ENCODE measurements around the gene ERCC6L2. TPM values are rescaled to one million over a fixed set of nuclear protein-coding genes. Genes with fewer than 3 reads are reported as not detected.

Gene ERCC6L2
- total RNA-seq, 3 donors from 2014 or later (not counting 1 experiment from before 2014, with no cell fraction given): 37.1 to 45.8 (median 38.6) TPM

DNA sequence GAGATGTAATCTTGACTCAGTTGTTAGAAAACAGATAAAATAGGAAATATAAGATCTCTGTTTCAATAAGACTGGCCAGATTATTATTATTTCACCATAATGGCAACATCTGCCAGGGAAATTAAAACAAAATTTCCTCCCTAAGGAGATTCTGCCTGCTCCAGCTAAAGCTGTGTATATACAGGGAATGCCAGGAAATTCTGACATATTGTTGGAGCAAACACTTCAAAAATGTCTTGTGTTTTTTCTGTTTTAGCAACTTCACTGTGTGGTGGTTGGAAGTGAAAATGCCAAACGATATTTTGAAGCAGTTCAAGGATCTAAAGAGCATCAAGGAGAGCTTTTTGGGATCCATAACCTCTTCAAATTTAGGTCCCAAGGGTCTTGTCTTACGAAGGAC is 90.8 kb downstream of the ERCC6L2 start:
- intact Hi-C loops (cut with micrococcal nuclease): no loop called here
- peaks cover 14 to 20% of the 10 kb centered on the region in 2 donors for H3K4me1 Mint-ChIP-seq
- TF ChIP-seq, protein P1, sequence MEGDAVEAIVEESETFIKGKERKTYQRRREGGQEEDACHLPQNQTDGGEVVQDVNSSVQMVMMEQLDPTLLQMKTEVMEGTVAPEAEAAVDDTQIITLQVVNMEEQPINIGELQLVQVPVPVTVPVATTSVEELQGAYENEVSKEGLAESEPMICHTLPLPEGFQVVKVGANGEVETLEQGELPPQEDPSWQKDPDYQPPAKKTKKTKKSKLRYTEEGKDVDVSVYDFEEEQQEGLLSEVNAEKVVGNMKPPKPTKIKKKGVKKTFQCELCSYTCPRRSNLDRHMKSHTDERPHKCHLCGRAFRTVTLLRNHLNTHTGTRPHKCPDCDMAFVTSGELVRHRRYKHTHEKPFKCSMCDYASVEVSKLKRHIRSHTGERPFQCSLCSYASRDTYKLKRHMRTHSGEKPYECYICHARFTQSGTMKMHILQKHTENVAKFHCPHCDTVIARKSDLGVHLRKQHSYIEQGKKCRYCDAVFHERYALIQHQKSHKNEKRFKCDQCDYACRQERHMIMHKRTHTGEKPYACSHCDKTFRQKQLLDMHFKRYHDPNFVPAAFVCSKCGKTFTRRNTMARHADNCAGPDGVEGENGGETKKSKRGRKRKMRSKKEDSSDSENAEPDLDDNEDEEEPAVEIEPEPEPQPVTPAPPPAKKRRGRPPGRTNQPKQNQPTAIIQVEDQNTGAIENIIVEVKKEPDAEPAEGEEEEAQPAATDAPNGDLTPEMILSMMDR (IDR thresholded peaks at IDR 0.05): no peak
- peaks cover 0 to 2% of the 10 kb centered on the region in 2 donors for H3K9me3 Mint-ChIP-seq
- DNase-seq (no peak), ATAC-seq (no peak)
- H3K4me1 ChIP-seq (ENCODE audit: control insufficient read depth, insufficient read depth, low read length): no peaks in the 10 kb centered on the region
- no peaks in the 10 kb centered on the region for H3K36me3 Mint-ChIP-seq
- H3K9me3 ChIP-seq (ENCODE audit: control insufficient read depth, insufficient read depth, low read length): no peaks in the 10 kb centered on the region
- no peaks in the 10 kb centered on the region for H3K27me3 ChIP-seq (ENCODE audit: control insufficient read depth, insufficient read depth, low read length)
- H3K27me3 Mint-ChIP-seq (ENCODE audit: low read depth in 2 of 2): no peaks in the 10 kb centered on the region
- 78% methylated on average over 2 of the region's 2 CpGs for WGBS (ENCODE audit: insufficient coverage)
- peaks cover 10% of the 10 kb centered on the region for H3K36me3 ChIP-seq (ENCODE audit: control insufficient read depth, insufficient read depth, low read length)
- H3K27ac ChIP-seq (ENCODE audit: low read length): no peak overlapping the region
- H3K4me3 ChIP-seq (ENCODE audit: low read length): no peak overlapping the region
- H3K27ac Mint-ChIP-seq: no peak overlapping the region
- no peak overlapping the region for H3K4me3 Mint-ChIP-seq

DNA sequence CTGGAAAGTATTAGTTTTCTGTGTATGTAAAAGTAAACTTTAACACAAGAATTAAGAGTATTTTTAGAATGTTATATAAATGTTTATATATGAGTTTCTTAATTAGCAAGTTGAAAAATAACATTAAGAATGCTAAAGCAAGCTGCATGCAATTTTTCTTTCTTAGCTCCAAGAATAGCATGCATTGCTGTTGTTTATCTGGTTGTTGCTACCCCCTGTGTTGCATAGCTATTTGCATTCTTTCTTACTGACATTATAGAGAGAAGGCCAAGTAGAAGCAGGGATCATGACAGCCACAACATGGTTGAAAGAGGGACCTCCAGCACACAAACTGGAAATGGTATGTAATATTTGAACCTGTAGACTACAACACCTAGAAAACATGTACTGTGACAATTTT is 94.8 kb downstream of the ERCC6L2 start:
- Mint-ChIP-seq H3K4me3 (no peak overlapping the region), H3K36me3 (peaks cover 21% of the 10 kb centered on the region), H3K27me3 (ENCODE audit: low read depth in 2 of 2) (no peaks in the 10 kb centered on the region), H3K9me3 (no peaks in the 10 kb centered on the region), H3K4me1 (peaks cover 0 to 5% of the 10 kb centered on the region in 2 donors), H3K27ac (no peak overlapping the region)
- ATAC-seq (no peak), DNase-seq (no peak)
- Histone ChIP-seq H3K27me3 (ENCODE audit: control insufficient read depth, insufficient read depth, low read length) (no peaks in the 10 kb centered on the region), H3K36me3 (ENCODE audit: control insufficient read depth, insufficient read depth, low read length) (peaks cover 15% of the 10 kb centered on the region), H3K9me3 (ENCODE audit: control insufficient read depth, insufficient read depth, low read length) (no peaks in the 10 kb centered on the region), H3K27ac (ENCODE audit: low read length) (no peak overlapping the region), H3K4me1 (ENCODE audit: control insufficient read depth, insufficient read depth, low read length) (no peaks in the 10 kb centered on the region), H3K4me3 (ENCODE audit: low read length) (no peak overlapping the region)
- TF ChIP-seq, protein P1 (IDR thresholded peaks at IDR 0.05): no peak
- intact Hi-C loops (cut with micrococcal nuclease): no loop called here

DNA sequence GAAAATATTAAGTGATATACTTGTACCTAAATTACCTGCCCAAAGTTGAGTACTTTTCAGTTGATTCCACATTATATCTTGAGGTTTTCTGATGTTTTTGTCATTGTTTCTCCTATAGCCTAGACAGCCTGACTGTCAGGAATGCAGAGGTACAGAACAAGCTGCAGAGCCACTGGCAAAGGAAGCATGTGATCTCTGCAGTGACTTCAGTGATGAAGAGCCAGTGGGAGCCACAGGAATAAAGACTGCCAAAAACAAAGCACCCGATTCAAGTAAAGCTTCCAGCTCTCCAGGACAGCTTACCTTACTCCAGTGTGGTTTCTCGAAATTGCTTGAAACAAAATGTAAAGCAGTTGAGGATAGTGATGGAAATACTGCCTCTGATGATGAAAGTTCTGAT is 96.3 kb downstream of the ERCC6L2 start:
- H3K27ac ChIP-seq (ENCODE audit: low read length): no peak overlapping the region
- H3K4me3 ChIP-seq (ENCODE audit: low read length): no peak overlapping the region
- H3K4me1 ChIP-seq (ENCODE audit: control insufficient read depth, insufficient read depth, low read length): no peaks in the 10 kb centered on the region
- peaks cover 10% of the 10 kb centered on the region for H3K36me3 ChIP-seq (ENCODE audit: control insufficient read depth, insufficient read depth, low read length)
- no peaks in the 10 kb centered on the region for H3K9me3 Mint-ChIP-seq
- H3K4me1 Mint-ChIP-seq: peaks cover 0 to 5% of the 10 kb centered on the region in 2 donors
- peaks cover 21% of the 10 kb centered on the region for H3K36me3 Mint-ChIP-seq
- H3K27me3 Mint-ChIP-seq (ENCODE audit: low read depth in 2 of 2): no peaks in the 10 kb centered on the region
- 100% methylated on average over 1 of the region's 2 CpGs for WGBS (ENCODE audit: insufficient coverage)
- no peak overlapping the region for H3K27ac Mint-ChIP-seq
- no peaks in the 10 kb centered on the region for H3K9me3 ChIP-seq (ENCODE audit: control insufficient read depth, insufficient read depth, low read length)
- intact Hi-C loops (cut with micrococcal nuclease): no loop called here
- no peak for ATAC-seq
- H3K27me3 ChIP-seq (ENCODE audit: control insufficient read depth, insufficient read depth, low read length): no peaks in the 10 kb centered on the region
- TF ChIP-seq, protein P1 (IDR thresholded peaks at IDR 0.05): no peak
- no peak overlapping the region for H3K4me3 Mint-ChIP-seq
- DNase-seq: no peak

DNA sequence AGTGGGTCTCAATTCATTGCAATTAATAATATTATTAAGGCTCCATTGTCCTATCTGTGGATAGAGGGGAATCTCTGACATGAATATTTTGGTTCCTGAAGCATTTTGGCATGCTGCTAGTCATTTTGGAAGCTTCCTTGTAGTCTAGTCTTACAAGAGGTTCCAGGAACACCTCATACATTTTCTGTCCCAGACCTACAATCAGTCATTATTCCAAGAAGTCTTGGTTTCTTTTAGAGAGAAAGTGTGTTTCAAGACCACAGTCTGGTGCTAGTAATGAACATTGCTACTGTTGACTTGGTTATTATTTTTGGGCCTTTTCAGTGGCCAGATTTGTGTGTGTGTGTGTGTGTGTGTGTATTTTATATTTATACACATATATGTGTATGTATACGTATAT is 98.9 kb downstream of the ERCC6L2 start:
- ATAC-seq (no peak), DNase-seq (no peak)
- peaks cover 10% of the 10 kb centered on the region for H3K36me3 ChIP-seq (ENCODE audit: control insufficient read depth, insufficient read depth, low read length)
- no peak overlapping the region for H3K27ac ChIP-seq (ENCODE audit: low read length)
- Mint-ChIP-seq H3K4me3 (no peak overlapping the region), H3K27ac (no peak overlapping the region), H3K36me3 (peaks cover 21% of the 10 kb centered on the region), H3K27me3 (ENCODE audit: low read depth in 2 of 2) (no peaks in the 10 kb centered on the region), H3K9me3 (no peaks in the 10 kb centered on the region), H3K4me1 (no peaks in the 10 kb centered on the region)
- no CpG with 5 or more reads among the region's 1 CpG for WGBS (ENCODE audit: insufficient coverage)
- intact Hi-C loops (cut with micrococcal nuclease): no loop called here
- TF ChIP-seq, protein P1 (IDR thresholded peaks at IDR 0.05): no peak
- H3K4me1 ChIP-seq (ENCODE audit: control insufficient read depth, insufficient read depth, low read length): no peaks in the 10 kb centered on the region
- H3K9me3 ChIP-seq (ENCODE audit: control insufficient read depth, insufficient read depth, low read length): no peaks in the 10 kb centered on the region
- no peak overlapping the region for H3K4me3 ChIP-seq (ENCODE audit: low read length)
- no peaks in the 10 kb centered on the region for H3K27me3 ChIP-seq (ENCODE audit: control insufficient read depth, insufficient read depth, low read length)
